ENCODE measurements around the gene DPYSL5.
A peak's percentile ranks its signal among the peaks of the same experiment; 100 is the strongest.

The DPYSL5 gene

DNA sequence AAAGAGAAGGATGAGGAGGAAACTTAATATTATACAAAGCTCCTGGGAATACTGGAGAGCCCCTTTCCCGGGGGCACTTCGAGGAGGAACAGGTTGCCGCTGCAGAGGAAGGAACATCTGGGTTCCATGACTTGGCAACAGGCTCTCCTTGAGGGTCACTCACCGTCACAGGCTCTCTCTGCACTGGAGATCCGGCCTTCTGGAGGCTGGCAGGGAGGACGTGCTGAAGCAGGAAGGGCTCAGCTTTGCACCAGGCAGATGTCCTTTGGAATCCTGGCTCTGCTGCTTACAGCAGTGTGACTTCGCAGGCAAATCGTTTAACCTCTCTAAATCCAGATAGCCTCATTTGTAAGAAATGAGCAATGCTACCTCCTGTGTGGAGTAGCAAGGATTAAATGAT, 2.9 kb upstream of the DPYSL5 start:
- no peak for DNase-seq

DNA sequence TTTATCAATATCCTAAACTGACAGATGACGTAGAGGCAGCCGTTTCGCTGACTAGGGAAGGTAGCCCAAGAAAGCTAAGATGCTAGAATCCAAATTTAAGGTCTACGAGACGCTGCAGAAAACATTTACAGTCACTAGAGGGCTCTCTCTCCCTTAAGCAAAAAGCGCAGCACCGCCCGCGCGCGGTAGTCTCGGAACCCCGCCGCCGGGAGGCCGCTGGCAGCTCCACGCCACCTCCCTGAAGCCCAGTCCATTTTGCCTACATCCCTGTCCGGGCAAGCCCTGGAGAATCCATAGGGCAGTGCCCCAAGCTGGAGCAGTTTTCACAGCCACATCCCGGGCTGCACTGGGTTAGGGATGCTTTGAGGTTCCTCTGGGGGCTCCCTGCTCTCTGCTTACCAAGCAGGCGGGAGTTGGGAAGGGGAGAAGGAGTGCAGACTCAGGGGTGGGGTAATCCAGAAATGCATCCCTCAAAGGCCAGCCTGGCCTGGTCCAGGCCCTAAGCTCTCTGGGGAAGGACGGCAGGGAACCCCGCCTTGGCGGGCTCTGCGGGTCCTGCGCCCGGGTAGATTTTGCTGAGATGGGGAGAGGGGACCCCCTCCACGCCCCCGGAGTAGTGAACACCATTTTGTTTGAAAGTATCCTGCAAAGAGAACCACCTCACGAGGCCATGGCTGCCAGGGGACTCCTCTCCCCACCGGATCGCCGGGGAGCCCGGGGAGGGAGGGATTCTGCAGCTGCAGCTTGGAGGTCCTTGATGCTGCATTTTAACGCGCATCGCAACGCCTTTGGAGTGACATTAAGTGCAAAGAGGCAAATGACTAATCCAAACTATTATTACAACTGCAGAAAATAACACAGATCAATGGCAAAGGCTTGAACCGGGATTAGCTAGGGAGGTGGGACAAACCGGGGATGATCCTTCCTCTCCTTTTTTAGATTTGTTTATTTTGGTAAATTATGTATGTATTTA, 1.3 kb upstream of the DPYSL5 start:
- DNase-seq: peak in 4 of 5 donors; percentile 25 to 66 (median 38)

DNA sequence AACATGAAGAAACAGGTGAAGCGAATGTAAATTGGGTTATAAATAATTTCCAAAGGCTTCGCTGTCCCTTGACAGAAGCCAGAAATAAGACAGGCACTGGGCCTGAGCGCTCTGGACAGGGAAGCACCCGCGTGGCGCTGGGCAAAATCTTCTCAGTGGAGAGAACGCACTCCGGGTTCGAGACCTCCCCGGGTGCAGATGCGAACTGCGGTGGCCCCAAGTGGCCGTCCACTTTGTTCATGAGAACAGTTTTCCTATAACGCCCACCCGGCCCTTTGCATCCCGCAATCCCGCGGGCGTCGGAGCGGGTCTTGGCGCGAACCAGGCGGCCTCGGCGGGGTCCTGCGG, 651 bp upstream of the DPYSL5 start:
- DNase-seq: no peak

DNA sequence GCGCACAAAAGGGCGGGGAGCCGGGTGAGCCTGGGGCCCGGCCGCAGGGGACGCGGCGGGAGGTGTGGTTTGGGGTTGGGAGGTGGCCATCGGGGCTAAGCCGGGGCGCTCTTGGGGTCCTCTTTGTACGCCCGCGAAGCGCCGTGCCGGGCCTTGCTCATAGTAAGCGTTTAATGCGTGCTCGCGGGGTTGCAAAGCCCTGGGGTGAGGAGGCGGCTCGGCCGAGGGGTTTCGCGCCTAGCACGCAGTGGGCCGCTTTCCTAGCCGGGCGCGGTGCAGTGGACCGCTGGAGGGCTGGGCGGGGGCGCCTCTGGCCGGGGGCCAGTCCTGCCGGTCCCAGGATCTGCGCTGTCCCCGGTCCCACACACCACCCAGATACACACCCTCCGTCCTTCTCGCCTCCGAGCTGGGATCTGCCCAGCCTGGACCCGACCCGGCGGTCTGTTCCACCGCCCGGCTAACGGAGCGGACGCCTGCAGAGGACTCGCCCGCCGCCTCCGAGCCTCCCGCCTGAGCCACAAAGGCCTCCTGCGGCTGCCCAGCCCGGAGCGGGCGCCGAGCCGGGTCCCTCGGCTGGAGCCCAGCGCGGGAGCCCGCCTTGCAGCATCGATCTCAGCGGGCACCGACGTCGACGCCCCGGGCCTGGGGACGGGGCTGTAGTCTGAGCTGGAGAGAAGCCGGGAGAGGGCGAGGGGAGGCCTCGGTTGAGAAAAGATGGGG, 564 bp downstream of the DPYSL5 start:
- peak in 1 of 5 donors; percentile 6 for DNase-seq

DNA sequence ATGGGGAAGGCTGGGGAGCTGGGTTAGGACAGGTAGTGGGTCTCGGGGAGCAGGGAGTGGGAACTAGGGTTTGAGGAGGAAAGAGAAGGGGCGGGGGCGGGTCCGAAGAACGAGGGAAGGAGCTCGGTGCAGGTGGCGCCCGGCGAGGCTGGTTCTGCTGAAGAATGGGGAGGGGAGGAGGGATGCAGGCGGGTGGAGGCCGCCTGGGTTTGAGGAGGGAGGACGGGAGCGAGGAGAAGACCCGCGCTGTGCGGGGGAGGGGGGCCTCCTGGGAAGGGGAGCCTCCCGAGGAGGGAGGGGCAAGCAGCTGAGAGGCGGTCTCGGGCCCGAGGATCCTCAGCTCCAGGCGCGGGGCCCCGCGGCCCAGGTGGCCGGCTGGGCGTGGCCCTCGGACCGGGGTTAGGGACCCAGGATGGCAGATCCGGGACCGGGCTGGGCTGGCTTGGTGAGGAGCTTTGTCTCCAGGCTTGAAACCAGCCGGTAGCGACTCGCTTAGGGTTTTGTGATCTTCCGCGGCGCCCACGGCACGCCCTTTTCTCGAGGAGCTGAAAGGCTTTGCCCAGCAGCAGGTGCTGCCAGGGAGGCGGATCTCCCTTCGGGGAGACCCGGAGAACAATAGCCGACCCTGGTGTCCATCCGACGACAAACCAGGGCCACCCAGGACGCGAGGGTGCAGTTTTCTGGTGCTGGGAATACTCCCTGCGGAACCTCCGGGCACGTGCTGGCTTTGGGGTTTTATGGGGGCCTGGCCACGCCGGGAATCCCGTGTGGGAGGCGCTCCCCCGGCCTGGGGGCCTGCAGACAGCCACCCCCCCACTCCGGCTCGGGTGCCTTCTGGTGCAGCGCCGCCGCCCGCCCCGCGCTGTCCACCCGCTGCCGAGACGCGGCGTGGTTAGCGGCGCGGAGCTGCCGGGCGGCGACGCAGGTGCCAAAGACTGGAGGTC, 1.4 kb downstream of the DPYSL5 start:
- DNase-seq: no peak

DNA sequence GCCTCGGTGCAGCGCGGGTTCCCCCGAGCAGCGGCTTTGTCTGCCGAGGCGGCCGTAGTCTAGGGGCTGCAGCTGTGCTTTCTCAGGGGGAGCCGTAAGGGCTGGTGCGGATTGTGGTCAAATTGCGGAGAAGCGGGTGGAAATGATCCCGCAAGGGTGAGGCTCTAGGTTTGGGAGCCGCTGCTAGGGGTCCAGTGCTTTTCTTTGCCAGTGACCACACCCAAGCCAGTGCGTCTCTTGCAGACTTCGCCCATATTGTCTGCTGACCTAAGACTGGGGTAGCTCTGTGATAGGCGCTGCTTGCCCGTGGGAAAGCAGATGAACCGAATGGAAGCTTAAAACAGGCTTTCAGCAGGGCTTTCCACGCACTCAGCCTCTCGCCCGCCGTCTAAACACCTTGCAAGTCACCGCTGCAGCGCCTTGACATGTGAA, 2.1 kb downstream of the DPYSL5 start:
- DNase-seq: no peak

DNA sequence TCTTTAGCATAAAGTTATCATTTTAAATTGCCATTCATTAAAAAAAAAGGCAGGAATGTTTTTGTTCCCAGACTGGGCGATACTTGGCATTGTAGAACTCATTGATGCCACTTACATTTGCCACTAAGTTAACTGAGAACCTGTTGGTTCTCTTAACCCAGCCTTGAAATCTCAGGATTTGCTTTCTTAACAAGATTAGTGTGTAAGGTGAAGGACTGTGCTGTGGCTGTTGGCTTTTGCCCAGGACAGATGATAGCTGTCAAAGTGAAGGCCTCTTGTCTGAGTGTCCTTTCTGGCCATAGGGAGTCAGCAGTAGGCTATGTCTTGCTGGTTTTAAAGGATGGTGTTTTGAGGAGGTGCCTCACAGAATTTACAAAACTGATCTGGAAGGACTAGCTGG, 2.6 kb downstream of the DPYSL5 start:
- DNase-seq: no peak

DNA sequence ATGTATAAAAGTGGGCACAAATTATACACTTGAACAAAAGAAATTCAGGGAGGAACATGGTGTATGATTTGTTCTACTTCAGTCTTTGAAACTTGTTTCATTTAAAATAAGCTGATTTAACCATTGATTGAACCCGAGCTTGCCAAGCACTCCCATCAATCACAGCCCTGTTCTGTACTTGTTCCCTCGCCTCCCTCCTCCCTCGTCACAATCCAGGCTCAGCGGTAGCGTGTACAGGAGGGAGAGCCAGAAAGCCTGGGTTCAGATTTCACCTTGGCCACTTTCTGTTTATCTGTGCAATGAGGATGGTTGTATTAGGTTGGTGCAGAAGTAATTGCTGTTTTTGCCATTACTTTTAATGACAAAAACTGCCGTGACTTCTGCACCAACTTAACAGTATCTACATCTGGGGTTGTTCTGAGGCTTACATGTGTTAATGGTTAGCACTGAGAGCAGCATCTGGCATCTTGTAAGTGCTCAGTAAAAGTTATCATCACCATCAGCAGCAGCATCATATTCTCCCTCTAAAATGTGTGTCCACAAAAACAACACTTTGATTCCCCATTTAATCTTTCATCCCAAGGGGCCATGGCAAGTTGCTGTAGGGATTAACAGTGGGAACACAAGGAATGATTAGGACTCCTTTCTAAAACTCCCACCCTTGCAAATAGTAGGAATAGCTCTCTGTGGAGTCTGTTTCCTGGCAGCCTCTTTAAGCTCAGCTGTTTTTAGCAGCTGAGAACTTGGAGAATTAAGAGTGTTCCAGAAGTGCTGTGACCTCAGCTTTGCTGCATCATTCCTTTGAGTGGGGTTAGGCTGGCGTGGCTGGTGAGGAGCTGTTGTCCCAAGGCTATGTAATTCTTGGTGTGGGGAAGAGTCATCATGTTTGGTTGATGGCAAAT, 4.7 kb downstream of the DPYSL5 start:
- no peak for DNase-seq

DNA sequence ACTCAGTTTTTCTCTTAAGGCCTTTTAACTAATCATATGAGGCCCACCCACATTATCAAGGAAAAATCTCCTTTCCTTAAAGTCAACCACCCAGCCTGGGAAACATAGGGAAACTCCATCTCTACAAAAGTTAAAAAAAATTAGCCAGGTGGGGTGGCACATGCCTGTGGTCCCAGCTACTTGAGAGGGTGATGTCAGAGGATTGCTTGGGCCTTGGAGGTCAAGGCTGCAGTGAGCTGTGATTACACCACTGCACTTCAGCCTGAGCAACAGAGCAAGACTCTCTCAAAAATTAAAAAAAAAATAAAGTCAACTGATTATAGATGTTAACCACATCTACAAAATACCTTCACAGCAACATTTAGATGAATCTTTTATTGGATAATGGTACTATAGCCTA, 5.8 kb downstream of the DPYSL5 start:
- DNase-seq: no peak

DNA sequence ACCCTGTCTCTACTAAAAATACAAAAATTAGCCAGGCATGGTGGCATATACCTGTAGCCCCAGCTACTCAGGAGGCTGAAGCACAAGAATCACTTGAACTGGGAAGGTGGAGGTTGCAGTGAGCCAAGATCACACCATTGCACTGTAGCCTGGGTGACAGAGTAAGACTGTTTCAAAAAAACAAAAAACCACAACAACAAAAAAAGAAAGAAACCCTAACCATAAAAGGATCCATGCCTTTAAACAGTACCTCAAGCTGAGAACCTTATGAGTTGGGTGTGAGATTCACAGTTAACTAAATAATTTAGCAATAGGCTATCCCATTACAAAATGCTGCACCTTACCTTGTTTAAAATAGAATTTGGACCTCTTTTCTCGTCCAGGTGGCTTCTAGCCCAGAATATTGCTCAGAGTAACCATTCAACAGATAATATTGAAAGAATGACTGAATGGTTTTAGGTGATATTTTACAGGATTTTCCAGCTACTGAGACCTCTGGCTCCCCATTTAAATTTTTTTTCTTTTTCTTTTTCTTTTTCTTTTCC, 6.4 kb downstream of the DPYSL5 start:
- DNase-seq: no peak

DNA sequence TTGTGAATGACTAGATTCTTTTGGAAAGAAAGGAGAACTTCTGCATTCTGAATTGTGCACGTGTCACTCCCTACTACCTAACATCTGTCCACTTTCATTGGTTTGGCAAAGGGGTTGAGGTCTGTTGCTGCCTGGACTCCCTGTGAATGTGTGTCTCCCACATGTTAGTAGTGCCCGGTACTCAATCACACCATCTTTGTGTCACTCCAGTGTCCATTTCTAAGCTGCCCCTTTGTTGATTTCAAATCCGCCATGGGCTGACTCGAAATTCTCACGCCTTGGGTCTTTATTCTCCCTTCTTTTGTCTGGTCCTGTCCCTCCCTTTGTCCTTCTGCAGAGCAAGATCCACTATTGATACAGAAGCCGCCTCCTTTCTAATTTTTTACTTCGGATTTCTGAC, 7.5 kb downstream of the DPYSL5 start:
- no peak for DNase-seq

DNA sequence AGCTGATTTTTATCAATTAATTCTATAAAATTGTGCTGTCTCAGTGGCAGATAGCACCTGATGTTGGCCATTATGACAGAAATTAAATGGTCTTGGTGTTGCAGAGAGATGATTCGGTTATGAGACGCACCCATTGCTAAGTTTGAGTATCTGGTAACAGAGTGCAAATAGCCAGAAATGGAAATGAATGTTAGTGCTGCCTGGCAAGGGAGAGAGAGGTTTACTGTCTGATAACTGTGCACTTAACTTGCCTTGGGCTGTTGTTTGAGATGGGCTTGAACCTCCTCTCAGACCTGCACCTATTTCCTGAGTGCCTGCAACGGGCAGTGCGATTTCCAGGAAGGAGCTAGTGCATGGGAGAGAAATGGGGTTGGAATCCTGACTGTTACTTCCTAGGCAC, 11.7 kb downstream of the DPYSL5 start:
- DNase-seq: no peak

DNA sequence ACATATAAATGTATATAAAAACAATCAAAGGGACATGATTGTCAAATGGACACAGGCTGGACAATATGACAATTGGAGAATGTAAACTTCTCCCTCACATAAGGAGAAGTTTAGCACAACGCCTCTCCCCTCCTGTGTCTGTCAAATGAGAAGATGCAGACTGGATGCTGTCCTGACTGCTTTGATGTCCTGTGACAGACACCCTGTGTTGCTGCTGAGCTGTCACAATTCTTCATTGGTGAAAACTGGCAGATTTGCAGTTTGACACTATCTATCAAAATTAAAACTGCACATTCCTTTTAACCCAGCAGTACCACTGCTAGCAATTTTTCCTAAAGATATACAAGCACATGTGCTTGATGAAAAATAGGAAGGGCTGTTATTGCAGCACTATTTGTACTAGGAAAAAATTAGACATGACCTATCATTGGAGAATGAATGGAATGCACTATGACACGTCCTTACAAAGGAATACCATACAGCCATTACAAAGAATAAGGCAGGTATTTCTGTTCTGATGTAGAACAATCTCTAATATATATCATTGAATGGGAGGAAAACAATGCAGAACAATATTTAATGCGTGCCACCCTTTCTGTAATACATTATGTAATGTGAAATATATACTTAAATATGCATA, 12.4 kb downstream of the DPYSL5 start:
- DNase-seq: no peak

DNA sequence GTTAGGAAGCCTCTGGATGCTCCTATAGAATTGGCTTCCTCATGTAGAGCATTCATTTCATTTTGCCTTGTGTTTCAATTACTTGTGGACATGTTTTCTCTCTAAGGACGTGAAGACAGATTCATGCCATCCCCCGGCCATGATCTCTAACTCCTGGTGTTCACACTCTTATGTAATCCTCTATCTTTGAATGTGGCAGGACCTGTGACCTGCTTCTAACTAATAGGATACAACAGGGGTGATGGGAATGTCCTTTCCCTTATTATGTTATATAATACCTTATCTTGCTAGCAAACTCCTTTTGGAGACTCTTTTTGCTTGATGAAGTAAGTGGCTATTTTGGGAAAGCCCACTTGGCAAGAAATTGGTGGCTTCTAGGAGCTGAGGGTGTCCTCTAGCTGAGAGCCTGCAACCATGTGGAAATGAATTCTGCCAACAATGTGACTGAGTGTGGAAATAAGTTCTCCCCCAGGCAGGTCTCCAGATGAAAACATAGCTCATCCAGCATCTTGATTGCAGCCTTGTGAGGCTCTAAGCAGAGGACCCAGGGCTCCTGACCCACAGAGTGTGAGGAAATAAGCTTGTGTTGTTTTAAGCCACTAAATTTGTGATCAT, 13.8 kb downstream of the DPYSL5 start:
- no peak for DNase-seq

DNA sequence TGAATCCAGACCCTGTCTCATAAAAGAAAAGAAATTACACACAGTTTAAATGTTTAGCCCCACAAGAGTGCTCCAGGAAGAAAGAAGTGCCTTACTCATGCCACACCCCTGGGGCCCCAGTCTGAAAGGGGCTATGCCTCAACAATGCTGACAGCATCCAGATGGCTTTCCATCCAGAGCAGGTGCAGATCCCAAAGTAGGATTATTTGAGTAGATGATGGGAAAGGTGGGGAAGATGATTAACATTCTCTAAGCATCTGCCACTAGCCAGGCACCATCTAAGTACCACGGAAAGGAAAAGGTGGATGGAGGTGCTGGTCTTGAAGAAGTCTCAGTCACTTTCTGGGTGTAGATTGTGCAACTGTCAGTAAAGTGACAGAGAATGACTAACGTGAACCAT, 16.3 kb downstream of the DPYSL5 start:
- DNase-seq: no peak

DNA sequence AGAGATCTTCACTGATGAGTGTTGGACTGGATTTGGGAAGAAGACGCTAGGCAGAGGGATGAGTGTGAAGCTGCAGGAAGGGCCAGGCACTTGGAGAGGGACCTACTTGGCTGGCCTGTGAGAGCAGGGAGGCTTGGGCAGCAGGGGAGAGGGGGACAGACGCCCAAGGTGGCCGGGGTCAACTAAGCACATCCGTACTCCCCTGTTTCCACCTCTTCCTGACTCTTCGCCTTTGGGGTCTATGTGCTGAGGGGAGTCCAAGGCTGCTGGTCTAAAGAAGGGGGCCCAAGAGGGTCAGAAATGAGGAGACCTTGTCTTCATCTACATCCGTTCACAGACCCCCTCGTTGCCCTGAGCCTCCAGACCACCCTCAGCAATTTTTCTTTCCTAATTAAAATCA, 16.7 kb downstream of the DPYSL5 start:
- DNase-seq: no peak

DNA sequence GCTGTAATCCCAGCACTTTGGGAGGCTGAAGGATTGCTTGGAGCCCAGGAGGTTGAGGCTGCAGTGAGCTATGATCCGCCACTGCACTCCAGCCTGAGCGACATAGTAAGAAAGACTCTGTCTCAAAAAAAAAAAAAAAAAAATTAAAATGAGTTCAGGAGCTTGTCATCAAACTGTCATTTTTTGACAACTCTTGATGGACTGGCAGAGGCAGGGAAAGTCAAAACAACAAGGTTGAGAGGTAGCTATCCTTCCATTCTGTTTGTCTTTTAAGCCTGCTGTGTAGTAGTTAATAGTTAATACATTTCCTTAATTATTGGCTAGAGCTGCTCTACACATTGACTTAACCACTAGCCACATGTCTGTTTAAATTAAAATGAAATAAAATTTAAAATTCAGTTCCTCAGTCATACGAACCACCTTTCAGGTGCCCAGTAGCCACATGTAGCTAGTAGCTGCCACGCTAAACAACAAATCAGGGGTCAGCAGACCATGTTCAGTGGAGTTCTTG, 22.7 kb downstream of the DPYSL5 start:
- DNase-seq: no peak

DNA sequence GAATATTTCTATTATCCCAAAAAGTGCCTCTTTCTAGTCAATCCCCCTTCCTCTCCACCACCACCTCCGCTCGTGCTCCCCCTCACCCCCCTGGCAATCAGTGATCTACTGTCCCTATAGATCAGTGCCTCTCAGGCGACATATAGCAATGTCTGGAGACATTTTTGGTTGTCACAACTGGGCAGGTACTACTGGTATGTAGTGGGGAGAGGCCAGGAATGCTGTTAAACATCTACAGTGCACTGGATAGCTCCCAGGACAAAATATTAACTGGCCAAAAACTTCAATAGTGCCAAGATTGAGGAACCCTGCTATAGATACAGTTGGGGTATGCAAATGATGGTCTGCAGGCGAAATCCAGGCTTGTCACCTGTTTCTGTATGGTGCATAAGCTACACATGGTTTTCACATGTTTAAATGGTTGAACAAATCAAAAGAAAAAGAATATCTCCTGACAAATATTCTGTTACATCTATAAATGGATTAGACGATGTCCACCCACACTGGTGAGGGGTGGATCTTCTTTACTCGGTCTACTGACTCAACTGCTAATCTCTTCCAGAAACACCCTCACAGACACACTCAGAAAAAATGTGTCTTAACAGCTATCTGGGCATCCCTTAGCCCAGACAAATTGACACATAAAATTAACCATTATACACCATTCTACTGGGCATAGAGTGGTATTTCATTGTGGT, 25.5 kb downstream of the DPYSL5 start:
- no peak for DNase-seq

DNA sequence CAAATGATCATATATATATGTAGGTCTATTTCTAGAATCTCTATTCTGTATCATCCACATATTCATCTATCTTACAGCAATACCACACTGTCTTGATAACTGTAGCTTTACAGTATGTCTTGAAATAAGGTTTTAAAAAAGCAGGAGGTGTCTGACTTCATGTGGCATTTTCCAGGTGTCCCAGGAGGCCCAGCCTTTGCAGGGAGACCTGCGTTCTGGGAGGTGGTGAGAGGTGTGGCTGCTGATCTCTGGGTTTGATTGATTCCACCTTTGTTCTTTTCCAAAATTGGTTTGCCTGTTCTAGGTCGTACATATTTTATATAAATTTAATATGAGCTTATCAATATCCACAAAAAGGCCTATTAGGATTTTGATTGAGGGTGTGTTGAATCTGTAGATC, 26.6 kb downstream of the DPYSL5 start:
- no peak for DNase-seq

Measured in T-helper 1 cell (primary cell).